Nephron progenitor cell (in vitro differentiated cells): ENCODE data around the gene WDR1.

Experiments
- DNase-seq: peaks from one replicate; pipeline ENCODE4 v3.0.0; 2021
- H3K27ac Mint-ChIP-seq: 2 replicates; pipeline ENCODE4 v1.8.0; 2021; ENCODE audit warnings: mild to moderate bottlenecking, moderate library complexity, mixed read lengths
- H3K27me3 Mint-ChIP-seq: 2 replicates; pipeline ENCODE4 v1.8.0; 2021; ENCODE audit warnings: mild to moderate bottlenecking, low read depth, mixed read lengths; ENCODE audit not compliant: poor library complexity
- H3K36me3 Mint-ChIP-seq: 2 replicates; pipeline ENCODE4 v1.8.0; 2021; ENCODE audit warnings: low read depth, mixed read lengths
- H3K4me1 Mint-ChIP-seq: 2 replicates; pipeline ENCODE4 v1.8.0; 2021; ENCODE audit warnings: mixed read lengths
- H3K4me3 Mint-ChIP-seq: 2 replicates; pipeline ENCODE4 v1.8.0; 2021; ENCODE audit warnings: mild to moderate bottlenecking, moderate library complexity, mixed read lengths
- H3K9me3 Mint-ChIP-seq: 2 replicates; pipeline ENCODE4 v1.8.0; 2021; ENCODE audit warnings: mild to moderate bottlenecking, moderate library complexity, mixed read lengths
- CTCF ChIP-seq: fragments of 200-600 bp; sonication (generic); IDR thresholded peaks from 2 replicates; pipeline ENCODE4 v1.5.0; 2021; ENCODE audit warnings: antibody characterized with exemption

WDR1 gene

GRCh38 chr4:10055871-10056270 is 60.7 kb downstream of the WDR1 start:
- Mint-ChIP-seq H3K36me3 (no peaks in the 10 kb centered on the region), H3K27ac (no peak overlapping the region)
- DNase-seq = no peak

GRCh38 chr4:10054571-10055041 is 62.0 kb downstream of the WDR1 start:
- Mint-ChIP-seq H3K27ac (no peak overlapping the region), H3K4me1 (peaks cover 26% of the 10 kb centered on the region), H3K4me3 (no peak overlapping the region), H3K36me3 (no peaks in the 10 kb centered on the region), H3K9me3 (peaks cover 4% of the 10 kb centered on the region), H3K27me3 (peaks cover 8% of the 10 kb centered on the region)
- DNase-seq = no peak
- no peak for TF ChIP-seq CTCF

More at GRCh38 chr4:10055871-10056270, 60.7 kb downstream of the WDR1 start:
- Mint-ChIP-seq H3K4me1 (peaks cover 17% of the 10 kb centered on the region), H3K4me3 (no peak overlapping the region), H3K9me3 (peaks cover 4% of the 10 kb centered on the region), H3K27me3 (peaks cover 5% of the 10 kb centered on the region)
- no peak for TF ChIP-seq CTCF

GRCh38 chr4:10053635-10054453 is 62.8 kb downstream of the WDR1 start:
- H3K27me3 Mint-ChIP-seq = peaks cover 14% of the 10 kb centered on the region
- H3K9me3 Mint-ChIP-seq = peaks cover 4% of the 10 kb centered on the region
- H3K4me1 Mint-ChIP-seq = peaks cover 26% of the 10 kb centered on the region
- H3K4me3 Mint-ChIP-seq = no peak overlapping the region
- no peak for TF ChIP-seq CTCF
- no peak for DNase-seq
- no peak overlapping the region for H3K27ac Mint-ChIP-seq
- H3K36me3 Mint-ChIP-seq = no peaks in the 10 kb centered on the region

- Mint-ChIP-seq H3K4me1 (peaks cover 26% of the 10 kb centered on the region), H3K36me3 (no peaks in the 10 kb centered on the region)
Measured at GRCh38 chr4:10051517-10052135, 65.0 kb downstream of the WDR1 start.

GRCh38 chr4:10050721-10051120 is 65.9 kb downstream of the WDR1 start:
- peaks cover 4% of the 10 kb centered on the region for H3K9me3 Mint-ChIP-seq
- H3K27ac Mint-ChIP-seq = no peak overlapping the region
- H3K36me3 Mint-ChIP-seq = no peaks in the 10 kb centered on the region
- H3K4me3 Mint-ChIP-seq = no peak overlapping the region
- no peak for DNase-seq
- TF ChIP-seq CTCF = no peak
- peaks cover 26% of the 10 kb centered on the region for H3K4me1 Mint-ChIP-seq
- peaks cover 19% of the 10 kb centered on the region for H3K27me3 Mint-ChIP-seq

More at GRCh38 chr4:10051517-10052135, 65.0 kb downstream of the WDR1 start:
- Mint-ChIP-seq H3K9me3 (peaks cover 4% of the 10 kb centered on the region), H3K27ac (no peak overlapping the region), H3K27me3 (peaks cover 19% of the 10 kb centered on the region), H3K4me3 (no peak overlapping the region)
- DNase-seq = no peak
- no peak for TF ChIP-seq CTCF
